B cell (primary cell): ENCODE data around the gene FRMPD2. TPM values are rescaled to one million over a fixed set of nuclear protein-coding genes. Genes with fewer than 3 reads are reported as not detected.

Source experiments
- ATAC-seq: fragments of 200-7000 bp; cut with Tn5 transposase; one replicate; pipeline ENCODE4 v1.10.0; 2021; ENCODE audit warnings: low read depth, mild to moderate bottlenecking, moderate number of reproducible peaks, moderate library complexity
- CTCF ChIA-PET: fragments of 350-600 bp; sonication (Branson Sonifier 250); formaldehyde crosslinking; loops from one replicate; lab custom pipeline; 2021; ENCODE audit warnings: antibody characterized with exemption, inconsistent platforms; lab: Charles Lee
- POLR2A ChIA-PET: fragments of 350-600 bp; sonication (Branson Sonifier 250); formaldehyde crosslinking; loops from one replicate; lab custom pipeline; 2021; ENCODE audit warnings: antibody characterized with exemption; lab: Charles Lee
- DNase-seq: peaks from one replicate; pipeline ENCODE4 v3.0.0; 2013
- H2AFZ ChIP-seq: 2 replicates; pipeline ENCODE4 v1.6.1; 2012; ENCODE audit warnings: mild to moderate bottlenecking, low read depth, low read length; ENCODE audit not compliant: insufficient read depth, poor library complexity, severe bottlenecking
- H3K27ac ChIP-seq, 2 donors: 1 replicate in 1 of 2; 2 replicates in 1 of 2; pipeline ENCODE4 v1.5.1; 2012 to 2013; ENCODE audit warnings: low read length in 2 of 2, mild to moderate bottlenecking in 2 of 2, moderate library complexity in 1 of 2
- H3K27me3 ChIP-seq, 4 experiments: fragments of 200-600 bp in 1 of 4; sonication (generic) in 1 of 4; replicated peaks in 1 of 4; 1 replicate in 2 of 4; 2 replicates in 2 of 4; pipeline versions ENCODE4 v1.6.1 to v1.7.0; 2013 to 2016; ENCODE audit warnings: low read length in 3 of 4, mild to moderate bottlenecking in 2 of 4, mixed read lengths in 1 of 4, moderate library complexity in 1 of 4; ENCODE audit not compliant: insufficient read depth in 4 of 4, control insufficient read depth in 3 of 4; ENCODE audit errors: control extremely low read depth in 1 of 4
- H3K36me3 ChIP-seq, 2 experiments: replicated peaks in 1 of 2; 1 replicate in 1 of 2; 2 replicates in 1 of 2; pipeline versions ENCODE4 v1.6.1 to v1.7.1; 2013; ENCODE audit warnings: low read length in 1 of 2; ENCODE audit not compliant: insufficient read depth in 2 of 2, control insufficient read depth in 1 of 2; ENCODE audit errors: control extremely low read depth in 1 of 2, extremely low read depth in 1 of 2
- H3K4me1 ChIP-seq, 2 donors: fragments of 200-600 bp in 1 of 2; sonication (generic) in 1 of 2; 1 replicate in 1 of 2; 2 replicates in 1 of 2; pipeline versions ENCODE4 v1.5.1 to v1.6.1; 2013 to 2017; ENCODE audit warnings: low read length in 2 of 2; ENCODE audit not compliant: control insufficient read depth in 2 of 2, insufficient read depth in 2 of 2
- H3K4me2 ChIP-seq: replicated peaks from 2 replicates; pipeline ENCODE3; 2012; ENCODE audit warnings: mild to moderate bottlenecking, low read depth, low read length; ENCODE audit not compliant: poor library complexity, severe bottlenecking
- H3K4me3 ChIP-seq, 5 experiments: fragments of 200-600 bp in 1 of 5; sonication (generic) in 1 of 5; 1 replicate in 3 of 5; 2 replicates in 2 of 5; pipeline versions ENCODE4 v1.5.1 to v1.7.0; 2011 to 2016; ENCODE audit warnings: low read length in 4 of 5, mild to moderate bottlenecking in 4 of 5, low read depth in 2 of 5, control low read depth in 1 of 5, moderate library complexity in 1 of 5; ENCODE audit not compliant: insufficient read depth in 1 of 5; ENCODE audit errors: control extremely low read depth in 1 of 5, extremely low read depth in 1 of 5
- H3K79me2 ChIP-seq: fragments of 200-600 bp; sonication (generic); one replicate; pipeline ENCODE4 v1.6.0; 2016; ENCODE audit warnings: low read length; ENCODE audit not compliant: control insufficient read depth, insufficient read depth
- H3K9ac ChIP-seq: fragments of 200-600 bp; sonication (generic); 2 replicates; pipeline ENCODE4 v1.6.1; 2017; ENCODE audit warnings: mild to moderate bottlenecking, low read length, moderate library complexity
- H3K9me3 ChIP-seq, 3 donors: one replicate each; pipeline versions ENCODE4 v1.6.1 to v1.7.1; 2013; ENCODE audit warnings: low read length in 2 of 3; ENCODE audit not compliant: control insufficient read depth in 2 of 3, insufficient read depth in 1 of 3; ENCODE audit errors: control extremely low read depth in 1 of 3
- H4K20me1 ChIP-seq: 2 replicates; pipeline ENCODE4 v1.6.0; 2012; ENCODE audit warnings: mild to moderate bottlenecking, low read length; ENCODE audit not compliant: insufficient read depth, control insufficient read depth, poor library complexity, severe bottlenecking
- H3K27ac Mint-ChIP-seq: one replicate; pipeline ENCODE4 v1.8.0; 2021; ENCODE audit warnings: mixed read lengths
- H3K27me3 Mint-ChIP-seq: one replicate; pipeline ENCODE4 v1.8.0; 2021; ENCODE audit warnings: mixed read lengths
- H3K4me1 Mint-ChIP-seq: one replicate; pipeline ENCODE4 v1.8.0; 2021; ENCODE audit warnings: mixed read lengths
- H3K4me3 Mint-ChIP-seq: one replicate; pipeline ENCODE4 v1.8.0; 2021; ENCODE audit warnings: mixed read lengths
- H3K9me3 Mint-ChIP-seq: one replicate; pipeline ENCODE4 v1.8.0; 2022; ENCODE audit warnings: mixed read lengths; ENCODE audit not compliant: insufficient read depth
- EZH2 ChIP-seq: IDR thresholded peaks from 2 replicates; pipeline ENCODE4 v1.6.1; 2012; ENCODE audit warnings: borderline replicate concordance, low read depth, mild to moderate bottlenecking, moderate library complexity, low read length; ENCODE audit not compliant: insufficient read depth, poor library complexity, severe bottlenecking
- WGBS: methylation state at CpG from one replicate; pipeline ENCODE4 v1.1.5; 2013; ENCODE audit warnings: missing lambda C conversion rate; ENCODE audit not compliant: insufficient coverage; 5-methylcytosine and 5-hydroxymethylcytosine counted together
- intact Hi-C: fragments of 100-400 bp; cut with micrococcal nuclease; formaldehyde crosslinking; loops from one replicate; pipeline ENCODE4 v1.10.0; 2022
- polyA plus RNA-seq: library from polyadenylated mRNA; depleted of rRNA; stranded (reverse); fragments of >200 nt; gene quantifications from 2 replicates; pipeline ENCODE4 v1.2.3, GENCODE V29; 2012
- total RNA-seq, 2 donors: library from RNA; stranded (reverse); fragments of 120-200 nt in 1 of 2; gene quantifications; 1 replicate in 1 of 2; 2 replicates in 1 of 2; pipeline versions ENCODE4 v1.2.3 to v1.2.4, GENCODE V29; 2013 to 2022
- TF ChIP-seq, protein P1 (sequence below): fragments of 200-600 bp; IDR thresholded peaks from one replicate; pipeline ENCODE4 v1.8.0; 2022; ENCODE audit warnings: antibody characterized with exemption, mild to moderate bottlenecking

The FRMPD2 gene
- total and polyA plus RNA-seq, 2 donors (not counting 1 experiment from before 2014, with no cell fraction given), result not detected

DNA sequence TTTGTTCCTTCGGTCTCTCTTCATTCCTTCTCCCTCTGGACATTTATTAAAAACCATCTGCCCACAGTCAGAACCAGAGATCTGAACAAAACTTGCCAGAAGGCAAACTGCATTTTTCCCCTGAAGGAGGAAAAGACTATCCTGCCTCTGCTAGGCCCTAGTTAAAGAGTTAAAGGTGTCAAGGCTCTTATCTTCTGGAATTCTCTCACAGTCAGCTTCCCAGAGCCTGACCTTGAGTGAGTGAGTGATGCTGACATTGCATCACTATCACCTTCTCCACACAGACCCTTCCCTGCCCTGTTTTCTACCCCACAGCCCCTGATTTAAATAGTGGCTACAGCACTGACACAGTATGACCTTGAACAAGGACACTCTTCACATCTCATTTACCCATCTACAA, 16.4 kb downstream of the FRMPD2 start:
- H3K9ac ChIP-seq, result no peak overlapping the region
- CTCF ChIA-PET, result interaction anchor here (0.7 kb wide), 1 partner anchor 43 kb away, joined by 3 read pairs; no protein-coding TSS in a partner anchor
- 88% methylated on average over 1 of the region's 1 CpG for WGBS

DNA sequence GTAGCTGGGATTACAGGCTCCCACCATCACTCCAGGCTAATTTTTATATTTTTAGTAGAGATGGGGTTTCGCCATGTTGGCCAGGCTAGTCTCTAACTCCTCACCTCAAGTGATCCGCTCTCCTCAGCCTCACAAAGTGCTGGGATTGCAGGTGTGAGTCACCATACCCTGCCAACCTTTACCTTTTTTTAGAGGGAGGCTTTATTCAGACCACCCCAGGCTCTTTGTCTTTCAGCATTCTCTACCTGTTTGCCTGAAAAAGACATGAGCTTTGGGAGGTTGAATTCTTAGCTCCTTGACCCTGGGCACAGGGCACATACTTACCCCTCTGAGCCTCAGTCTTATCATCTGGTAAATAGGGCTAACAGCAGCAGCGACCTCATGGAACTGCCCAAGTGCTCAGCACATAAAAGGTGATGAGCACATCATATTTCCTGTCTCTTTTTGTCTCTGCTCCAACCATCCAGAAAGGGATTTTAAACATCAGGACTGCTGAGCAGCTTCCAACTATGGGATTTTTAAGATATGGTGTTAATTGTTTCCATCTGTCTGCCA, 17.0 kb downstream of the FRMPD2 start:
- no peaks in the 10 kb centered on the region for H3K4me1 Mint-ChIP-seq

More for the DNA sequence above, 16.4 kb downstream of the FRMPD2 start:
- Histone ChIP-seq H3K27ac (no peak overlapping the region), H4K20me1 (no peaks in the 10 kb centered on the region), H3K27me3 (peaks cover 0 to 4% (median 1%) of the 10 kb centered on the region in 4 experiments), H3K4me1 (no peaks in the 10 kb centered on the region), H3K36me3 (no peaks in the 10 kb centered on the region), H3K79me2 (no peaks in the 10 kb centered on the region), H3K4me2 (no peak overlapping the region), H2AFZ (no peak overlapping the region), H3K4me3 (no peak overlapping the region), H3K9me3 (no peaks in the 10 kb centered on the region)
- DNase-seq, result no peak
- no peaks in the 10 kb centered on the region for H3K9me3 Mint-ChIP-seq
- no peak for TF ChIP-seq EZH2
- TF ChIP-seq, protein P1, sequence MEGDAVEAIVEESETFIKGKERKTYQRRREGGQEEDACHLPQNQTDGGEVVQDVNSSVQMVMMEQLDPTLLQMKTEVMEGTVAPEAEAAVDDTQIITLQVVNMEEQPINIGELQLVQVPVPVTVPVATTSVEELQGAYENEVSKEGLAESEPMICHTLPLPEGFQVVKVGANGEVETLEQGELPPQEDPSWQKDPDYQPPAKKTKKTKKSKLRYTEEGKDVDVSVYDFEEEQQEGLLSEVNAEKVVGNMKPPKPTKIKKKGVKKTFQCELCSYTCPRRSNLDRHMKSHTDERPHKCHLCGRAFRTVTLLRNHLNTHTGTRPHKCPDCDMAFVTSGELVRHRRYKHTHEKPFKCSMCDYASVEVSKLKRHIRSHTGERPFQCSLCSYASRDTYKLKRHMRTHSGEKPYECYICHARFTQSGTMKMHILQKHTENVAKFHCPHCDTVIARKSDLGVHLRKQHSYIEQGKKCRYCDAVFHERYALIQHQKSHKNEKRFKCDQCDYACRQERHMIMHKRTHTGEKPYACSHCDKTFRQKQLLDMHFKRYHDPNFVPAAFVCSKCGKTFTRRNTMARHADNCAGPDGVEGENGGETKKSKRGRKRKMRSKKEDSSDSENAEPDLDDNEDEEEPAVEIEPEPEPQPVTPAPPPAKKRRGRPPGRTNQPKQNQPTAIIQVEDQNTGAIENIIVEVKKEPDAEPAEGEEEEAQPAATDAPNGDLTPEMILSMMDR, result no peak
- no peak for ATAC-seq
- intact Hi-C loops, result no loop called here
- no peaks in the 10 kb centered on the region for H3K4me1 Mint-ChIP-seq
- POLR2A ChIA-PET, result no interaction called here
- H3K27ac Mint-ChIP-seq, result no peak overlapping the region
- H3K4me3 Mint-ChIP-seq, result no peak overlapping the region
- H3K27me3 Mint-ChIP-seq, result peaks cover 32% of the 10 kb centered on the region

More for the DNA sequence above, 17.0 kb downstream of the FRMPD2 start:
- H3K36me3 ChIP-seq, result no peaks in the 10 kb centered on the region
- CTCF ChIA-PET, result interaction anchor here (0.7 kb wide), 1 partner anchor 44 kb away, joined by 3 read pairs; no protein-coding TSS in a partner anchor
- H3K4me2 ChIP-seq, result no peak overlapping the region
- DNase-seq, result no peak
- peaks cover 32% of the 10 kb centered on the region for H3K27me3 Mint-ChIP-seq
- POLR2A ChIA-PET, result no interaction called here
- H4K20me1 ChIP-seq, result no peaks in the 10 kb centered on the region
- no peaks in the 10 kb centered on the region for H3K9me3 Mint-ChIP-seq
- H3K4me3 ChIP-seq, result no peak overlapping the region
- no peak overlapping the region for H3K9ac ChIP-seq
- TF ChIP-seq, protein P1, result no peak
- no peak for TF ChIP-seq EZH2
- peaks cover 0 to 4% (median 1%) of the 10 kb centered on the region in 4 experiments for H3K27me3 ChIP-seq
- intact Hi-C loops, result no loop called here
- H2AFZ ChIP-seq, result no peak overlapping the region
- no CpG with 5 or more reads among the region's 3 CpGs for WGBS
- no peaks in the 10 kb centered on the region for H3K79me2 ChIP-seq
- no peak for ATAC-seq
- H3K9me3 ChIP-seq, result no peaks in the 10 kb centered on the region
- H3K27ac Mint-ChIP-seq, result no peak overlapping the region
- no peak overlapping the region for H3K4me3 Mint-ChIP-seq
- no peaks in the 10 kb centered on the region for H3K4me1 ChIP-seq
- no peak overlapping the region for H3K27ac ChIP-seq
